Vein endothelial cell (primary cell): Measurements from ENCODE around the gene ST6GALNAC5. TPM values are rescaled to one million over a fixed set of nuclear protein-coding genes. Genes with fewer than 3 reads are reported as not detected.

ENCODE experiments used
- small RNA-seq: library from RNA; depleted of rRNA; stranded (forward); fragments of <200 nt; gene quantifications from one replicate; pipeline ENCODE3, GENCODE V24; 2012
- total RNA-seq: library from RNA; depleted of rRNA; stranded (reverse); fragments of >200 nt; gene quantifications from 2 replicates; pipeline ENCODE4 v1.2.3, GENCODE V29; 2012

ST6GALNAC5 gene
- 0.98 TPM in 1 of 2 replicates, not detected in the other for total RNA-seq

GRCh38 chr1:76867342-76868130 lies at the start of gene ST6GALNAC5:
TSS of gene ST6GALNAC5 (plus strand) at chr1:76867480.

Small RNAs within 50 kb of the gene (small RNA-seq; reads per million reads assigned to genes)
- gene MIR7156, result not detected
